ENCODE results near the gene SUPV3L1. TPM values are rescaled to one million over a fixed set of nuclear protein-coding genes. Genes with fewer than 3 reads are reported as not detected.

Gene SUPV3L1
- total RNA-seq, 2 experiments from 2014 or later = 35.6 to 38.3 TPM

Other genes starting within 250 kb of the SUPV3L1 start
- 10 to 100 TPM; 63.8 to 65.1 TPM for gene DDX21, start 224.1 kb upstream of the SUPV3L1 start, total RNA-seq
- gene KIFBP, start 191.4 kb upstream of the SUPV3L1 start, total RNA-seq = 10 to 100 TPM; 13.7 TPM
- gene SRGN, start 92.1 kb upstream of the SUPV3L1 start, total RNA-seq = 100 to 1,000 TPM; 162 to 167 TPM
- gene VPS26A, start 56.1 kb upstream of the SUPV3L1 start, total RNA-seq = 10 to 100 TPM; 46.7 to 49.7 TPM
- gene HKDC1, start 40.1 kb downstream of the SUPV3L1 start, total RNA-seq = 1 to 10 TPM in 1 of 2 experiments, under 1 TPM in 1; 0.68 to 1.1 TPM
- gene HK1, start 98.3 kb downstream of the SUPV3L1 start, total RNA-seq = 100 to 1,000 TPM; 118 to 123 TPM
- gene TACR2, start 236.7 kb downstream of the SUPV3L1 start, total RNA-seq = not detected

Measured in activated naive CD8-positive, alpha-beta T cell treated with anti-CD3 and anti-CD28 coated beads, Interleukin-2, amount 10 ng/mL, durations not matched to agents 7 days and 5 days (primary cell).